Esophagus muscularis mucosa (tissue), 4 donors: ENCODE results near the gene TEC. TPM values are rescaled to one million over a fixed set of nuclear protein-coding genes. Genes with fewer than 3 reads are reported as not detected.

Source experiments
- DNase-seq: peaks from one replicate; pipeline ENCODE4 v3.0.0-alpha.2; 2017; ENCODE audit errors: extremely low spot score
- H3K27ac ChIP-seq, 4 donors: fragments of 200-600 bp; sonication (generic); replicated peaks in 1 of 4; 1 replicate in 3 of 4; 2 replicates in 1 of 4; pipeline ENCODE4 v1.5.1; 2016 to 2019; ENCODE audit warnings: mild to moderate bottlenecking in 1 of 4
- H3K27me3 ChIP-seq, 4 donors: fragments of 200-600 bp; sonication (generic); one replicate each; pipeline versions ENCODE4 v1.5.1 to v1.6.0; 2016 to 2019
- H3K36me3 ChIP-seq, 4 donors: fragments of 200-600 bp; sonication (generic); one replicate each; pipeline ENCODE4 v1.5.1; 2016 to 2019
- H3K4me1 ChIP-seq, 4 donors: fragments of 200-600 bp; sonication (generic); one replicate each; pipeline ENCODE4 v1.5.1; 2016 to 2019
- H3K4me3 ChIP-seq, 4 donors: fragments of 200-600 bp; sonication (generic); 1 replicate in 2 of 4; 2 replicates in 2 of 4; pipeline ENCODE4 v1.5.1; 2016 to 2019; ENCODE audit warnings: mild to moderate bottlenecking in 4 of 4, moderate library complexity in 1 of 4
- H3K9me3 ChIP-seq, 4 donors: fragments of 200-600 bp; sonication (generic); 1 replicate in 3 of 4; 2 replicates in 1 of 4; pipeline ENCODE4 v1.5.1; 2016 to 2019
- EP300 ChIP-seq: sonication (generic); formaldehyde crosslinking; IDR thresholded peaks from one replicate; pipeline ENCODE4 v1.6.1; 2017; ENCODE audit warnings: antibody characterized with exemption
- POLR2A ChIP-seq: fragments of 450-650 bp; IDR thresholded peaks from one replicate; pipeline ENCODE4 v1.6.1; 2017; ENCODE audit warnings: antibody characterized with exemption, moderate library complexity, mild to moderate bottlenecking, low read depth
- POLR2AphosphoS5 ChIP-seq, 2 donors: sonication (generic); formaldehyde crosslinking; IDR thresholded peaks; one replicate each; pipeline ENCODE4 v1.6.1; 2017; ENCODE audit warnings: antibody characterized with exemption in 2 of 2
- WGBS: methylation state at CpG from one replicate; pipeline ENCODE4 v1.1.5; 2018; 5-methylcytosine and 5-hydroxymethylcytosine counted together
- intact Hi-C: fragments of 100-400 bp; cut with DNase I; formaldehyde crosslinking; loops from one replicate; pipeline ENCODE4 v1.15.1; 2023
- total RNA-seq, 4 donors: library from RNA; depleted of rRNA; stranded (reverse); fragments of >200 nt; gene quantifications; one replicate each; pipeline versions ENCODE4 v1.1.0 to v1.2.1, GENCODE V29; 2016
- TF ChIP-seq, protein P1 (sequence below), 3 experiments: fragments of 200-600 bp in 2 of 3; fragments of 450-650 bp in 1 of 3; sonication (generic) in 2 of 3; IDR thresholded peaks; one replicate each; pipeline ENCODE4 v1.5.1; 2017 to 2019; ENCODE audit warnings: antibody characterized with exemption in 3 of 3, mild to moderate bottlenecking in 2 of 3, moderate library complexity in 1 of 3

The TEC gene
- total RNA-seq, 4 donors from 2014 or later: 1.5 to 2.2 (median 1.9) TPM

DNA sequence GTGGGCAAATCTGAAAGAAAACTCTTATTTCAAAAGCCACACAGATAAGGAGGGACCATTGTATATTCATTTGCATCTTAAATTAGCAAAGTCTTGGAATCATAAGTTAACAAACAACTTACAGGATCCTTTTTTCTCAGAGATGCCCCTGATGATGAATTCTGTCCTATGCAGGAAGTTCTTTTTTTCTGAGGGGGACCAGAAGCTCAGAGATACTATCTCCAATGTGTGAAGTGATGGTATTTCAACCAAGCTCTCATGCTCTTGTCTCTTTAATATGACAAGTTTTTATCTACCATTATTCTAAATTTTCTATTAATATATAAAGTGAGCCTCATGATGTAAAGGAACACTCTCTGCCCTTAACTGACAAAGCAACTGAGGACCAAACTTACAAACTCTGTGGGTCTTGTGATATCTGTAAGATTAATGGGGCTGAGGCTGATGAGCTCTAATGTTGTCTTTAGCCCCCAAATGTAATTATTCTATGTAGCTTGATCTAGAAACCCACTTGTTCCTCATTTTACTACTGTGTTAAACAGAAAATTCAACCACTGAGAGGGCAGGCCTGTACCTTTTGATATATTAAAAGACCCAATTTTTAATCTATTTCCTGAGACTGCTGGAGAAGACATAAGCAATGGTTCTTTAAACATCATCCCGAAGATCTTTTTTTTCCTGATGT, 27.0 kb downstream of the TEC start:
- peaks cover 0 to 3% (median 0%) of the 10 kb centered on the region in 4 donors for H3K4me1 ChIP-seq
- DNase-seq: no peak
- intact Hi-C loops: no loop called here
- H3K36me3 ChIP-seq: no peaks in the 10 kb centered on the region
- TF ChIP-seq EP300 (no peak), POLR2AphosphoS5 (IDR thresholded peaks at IDR 0.05) (no peak), POLR2A (no peak)
- TF ChIP-seq, protein P1, sequence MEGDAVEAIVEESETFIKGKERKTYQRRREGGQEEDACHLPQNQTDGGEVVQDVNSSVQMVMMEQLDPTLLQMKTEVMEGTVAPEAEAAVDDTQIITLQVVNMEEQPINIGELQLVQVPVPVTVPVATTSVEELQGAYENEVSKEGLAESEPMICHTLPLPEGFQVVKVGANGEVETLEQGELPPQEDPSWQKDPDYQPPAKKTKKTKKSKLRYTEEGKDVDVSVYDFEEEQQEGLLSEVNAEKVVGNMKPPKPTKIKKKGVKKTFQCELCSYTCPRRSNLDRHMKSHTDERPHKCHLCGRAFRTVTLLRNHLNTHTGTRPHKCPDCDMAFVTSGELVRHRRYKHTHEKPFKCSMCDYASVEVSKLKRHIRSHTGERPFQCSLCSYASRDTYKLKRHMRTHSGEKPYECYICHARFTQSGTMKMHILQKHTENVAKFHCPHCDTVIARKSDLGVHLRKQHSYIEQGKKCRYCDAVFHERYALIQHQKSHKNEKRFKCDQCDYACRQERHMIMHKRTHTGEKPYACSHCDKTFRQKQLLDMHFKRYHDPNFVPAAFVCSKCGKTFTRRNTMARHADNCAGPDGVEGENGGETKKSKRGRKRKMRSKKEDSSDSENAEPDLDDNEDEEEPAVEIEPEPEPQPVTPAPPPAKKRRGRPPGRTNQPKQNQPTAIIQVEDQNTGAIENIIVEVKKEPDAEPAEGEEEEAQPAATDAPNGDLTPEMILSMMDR (IDR thresholded peaks at IDR 0.05): no peak
- 48% methylated on average over 1 of the region's 1 CpG for WGBS
- no peaks in the 10 kb centered on the region for H3K9me3 ChIP-seq
- no peak overlapping the region for H3K4me3 ChIP-seq
- H3K27me3 ChIP-seq: no peaks in the 10 kb centered on the region
- no peak overlapping the region for H3K27ac ChIP-seq

DNA sequence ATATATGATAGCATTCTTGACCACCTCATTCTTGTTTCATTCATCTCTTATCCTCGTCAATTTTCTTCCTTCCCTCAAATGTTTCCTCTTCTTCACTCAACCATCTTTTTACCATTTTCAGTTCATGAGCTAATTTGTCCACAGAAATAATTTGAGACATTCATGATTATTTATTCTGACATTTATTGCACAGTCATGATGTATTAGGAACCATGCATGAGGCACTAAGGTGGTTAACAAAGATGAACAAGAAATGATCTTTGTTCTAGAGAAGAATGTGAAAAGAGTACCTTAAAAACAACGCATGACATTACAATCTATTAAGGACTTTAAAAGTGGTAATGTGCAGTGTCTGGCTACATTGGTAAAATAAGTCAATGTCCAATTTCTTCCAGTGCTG, 27.9 kb downstream of the TEC start:
- no peak for TF ChIP-seq POLR2A
- TF ChIP-seq, protein P1 (IDR thresholded peaks at IDR 0.05): no peak
- TF ChIP-seq EP300: no peak
- no peak for TF ChIP-seq POLR2AphosphoS5 (IDR thresholded peaks at IDR 0.05)
- Histone ChIP-seq H3K27me3 (no peaks in the 10 kb centered on the region), H3K36me3 (no peaks in the 10 kb centered on the region), H3K9me3 (no peaks in the 10 kb centered on the region), H3K4me1 (peaks cover 0 to 3% (median 0%) of the 10 kb centered on the region in 4 donors), H3K4me3 (no peak overlapping the region), H3K27ac (no peak overlapping the region)
- DNase-seq: no peak
- whole genome bisulfite sequencing: 89% methylated on average over 2 of the region's 2 CpGs
- intact Hi-C loops: no loop called here

DNA sequence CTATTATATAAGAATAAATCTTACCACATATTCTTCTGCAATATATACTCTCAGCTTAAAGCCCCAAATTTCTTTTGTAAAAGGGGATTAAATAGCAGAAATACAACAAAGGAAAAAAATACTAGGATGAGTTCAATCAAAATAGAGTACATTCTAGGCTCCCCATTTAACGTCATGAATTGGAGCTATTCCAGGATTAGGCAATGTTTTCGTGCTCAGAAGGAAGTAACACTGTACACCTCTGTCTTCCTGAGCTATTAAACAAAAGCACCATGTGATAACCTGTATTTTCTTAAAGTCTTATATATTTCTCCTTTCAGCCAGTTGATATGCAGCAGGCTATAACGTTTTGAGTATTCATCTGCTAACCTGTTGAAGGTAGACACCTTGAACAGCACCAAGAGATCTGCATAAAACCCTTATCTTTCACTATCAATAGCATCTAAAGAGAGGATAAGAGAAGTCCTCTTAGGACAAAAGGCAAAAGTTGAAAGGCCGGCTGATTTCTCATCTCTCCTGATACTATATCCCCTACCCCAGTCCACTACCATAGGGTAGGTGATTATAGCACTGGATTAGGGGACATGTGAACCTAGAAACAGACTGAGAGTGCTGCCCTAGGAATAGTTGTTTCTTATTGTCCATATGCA, 31.5 kb downstream of the TEC start:
- TF ChIP-seq, protein P1 (IDR thresholded peaks at IDR 0.05): no peak
- TF ChIP-seq EP300: no peak
- TF ChIP-seq POLR2AphosphoS5 (IDR thresholded peaks at IDR 0.05): no peak
- H3K36me3 ChIP-seq: no peaks in the 10 kb centered on the region

DNA sequence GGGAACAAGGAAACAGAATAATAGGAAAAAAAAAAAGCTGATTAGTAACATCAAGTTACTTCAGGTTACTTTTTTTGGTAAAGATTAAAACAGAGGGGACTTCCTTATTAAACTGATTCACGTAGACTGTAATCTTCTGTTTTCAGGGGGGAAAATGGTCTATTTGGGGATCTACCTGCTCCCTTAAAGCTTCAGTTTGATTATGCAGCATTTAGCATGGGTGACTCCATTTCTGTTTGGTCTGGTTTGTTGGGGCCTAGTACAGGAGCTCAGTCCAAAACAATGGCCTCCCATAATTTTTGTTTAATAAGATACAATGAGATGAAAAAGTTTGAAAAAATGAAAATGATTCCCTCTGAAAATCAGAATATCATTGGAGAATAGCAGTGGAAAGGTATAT, 34.6 kb downstream of the TEC start:
- Histone ChIP-seq H3K9me3 (no peaks in the 10 kb centered on the region), H3K27me3 (no peaks in the 10 kb centered on the region), H3K4me3 (no peak overlapping the region), H3K36me3 (no peaks in the 10 kb centered on the region), H3K4me1 (peaks cover 0 to 3% (median 0%) of the 10 kb centered on the region in 4 donors), H3K27ac (no peak overlapping the region)
- 92% methylated on average over 1 of the region's 1 CpG for WGBS
- TF ChIP-seq EP300 (no peak), POLR2AphosphoS5 (IDR thresholded peaks at IDR 0.05) (no peak), POLR2A (no peak)
- TF ChIP-seq, protein P1 (IDR thresholded peaks at IDR 0.05): no peak
- intact Hi-C loops: no loop called here
- no peak for DNase-seq

More for the DNA sequence above, 31.5 kb downstream of the TEC start:
- intact Hi-C loops: no loop called here
- DNase-seq: no peak
- Histone ChIP-seq H3K27me3 (no peaks in the 10 kb centered on the region), H3K4me1 (peaks cover 0 to 3% (median 0%) of the 10 kb centered on the region in 4 donors), H3K27ac (no peak overlapping the region), H3K4me3 (no peak overlapping the region), H3K9me3 (no peaks in the 10 kb centered on the region)
- WGBS: 54% methylated on average over 4 of the region's 4 CpGs
